NCI-H82 treated with DMSO at 0.1 percent for 48 hours (cell line): ENCODE data around the gene ZFYVE1.

ENCODE experiments used
- DNase-seq: peaks from one replicate; lab custom pipeline; 2025; ENCODE audit not compliant: unreplicated experiment; lab: John Stamatoyannopoulos, UW

ZFYVE1 gene

DNA sequence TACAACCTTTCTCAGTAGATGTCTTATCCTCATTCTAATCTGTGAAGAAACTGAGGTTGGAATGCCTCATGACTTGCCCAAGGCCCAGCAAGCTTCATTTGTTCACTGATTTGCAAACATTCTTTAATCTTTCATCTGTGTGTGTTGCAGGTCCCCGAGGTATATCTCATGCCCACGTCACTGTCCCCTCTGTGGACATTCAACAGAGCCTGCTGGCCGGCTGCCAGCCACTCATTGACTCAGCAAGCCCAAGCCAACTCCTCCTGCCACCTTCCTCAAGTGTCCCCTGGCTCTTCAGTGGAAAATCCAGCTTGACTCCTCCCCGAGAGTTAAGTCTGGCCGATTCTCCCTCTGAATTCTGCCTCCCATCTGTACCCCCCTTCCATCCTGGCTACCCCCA, 102.6 kb downstream of the ZFYVE1 start:
- DNase-seq: no peak

DNA sequence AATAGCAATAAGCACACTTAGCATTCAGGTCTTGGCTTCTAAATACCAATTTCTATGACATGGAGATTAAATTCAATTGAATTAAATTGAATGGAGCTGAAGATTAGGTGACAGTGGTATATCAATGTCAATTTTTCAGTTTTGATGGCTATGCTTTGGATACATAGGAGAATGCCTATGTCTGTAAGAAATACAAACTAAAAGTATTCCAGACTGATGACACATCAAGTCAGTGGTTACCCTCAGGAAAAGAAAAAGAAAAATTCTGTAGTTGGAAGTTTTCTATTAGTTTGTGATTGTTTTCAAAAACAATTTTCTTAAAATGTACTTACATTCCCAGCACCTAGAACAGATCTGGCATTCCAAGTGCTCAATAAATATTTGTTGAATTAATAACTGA, 105.5 kb downstream of the ZFYVE1 start:
- no peak for DNase-seq

DNA sequence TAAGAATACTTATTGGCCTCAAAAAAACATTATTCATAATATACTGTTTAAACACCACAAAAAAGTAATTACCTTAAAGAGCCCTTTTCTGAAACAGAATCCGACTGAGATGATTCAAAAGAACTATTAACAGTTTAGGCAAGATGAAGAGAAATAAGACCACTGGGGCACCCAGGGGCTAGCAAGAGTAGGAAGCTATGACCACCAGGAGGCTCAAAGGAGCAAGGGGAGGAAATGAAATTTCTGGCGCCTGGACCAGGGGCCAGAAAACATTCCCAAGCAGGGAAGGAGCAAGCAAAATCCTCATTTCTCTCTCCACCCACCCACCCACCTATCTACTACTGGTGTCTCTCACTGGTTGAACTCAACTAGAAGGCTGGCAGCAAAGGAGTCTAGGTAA, 106.9 kb downstream of the ZFYVE1 start:
- no peak for DNase-seq
